Mesendoderm (in vitro differentiated cells): Measurements from ENCODE around the gene METTL24.

ENCODE experiments used
- DNase-seq: peaks from one replicate; pipeline ENCODE4 v3.0.0; 2013
- H2AK5ac ChIP-seq: 2 replicates; pipeline ENCODE4 v1.6.1; 2013; ENCODE audit warnings: low read length, inconsistent platforms
- H2BK120ac ChIP-seq: 2 replicates; pipeline ENCODE4 v1.6.1; 2013; ENCODE audit warnings: low read depth, mild to moderate bottlenecking, low read length, moderate library complexity, mixed read lengths
- H2BK15ac ChIP-seq: replicated peaks from 2 replicates; pipeline ENCODE4 v1.6.1; 2013; ENCODE audit warnings: low read depth, mild to moderate bottlenecking, moderate library complexity
- H2BK5ac ChIP-seq: 2 replicates; pipeline ENCODE4 v1.6.1; 2013; ENCODE audit warnings: low read length, inconsistent platforms
- H3K18ac ChIP-seq: 2 replicates; pipeline ENCODE4 v1.6.1; 2013; ENCODE audit warnings: mild to moderate bottlenecking, low read length, mixed read lengths
- H3K23ac ChIP-seq: one replicate; pipeline ENCODE4 v1.6.1; 2013; ENCODE audit warnings: low read length
- H3K27ac ChIP-seq: 2 replicates; pipeline ENCODE4 v1.5.1; 2013; ENCODE audit warnings: low read depth, mild to moderate bottlenecking, inconsistent platforms, low read length, moderate library complexity
- H3K27me3 ChIP-seq: 2 replicates; pipeline ENCODE4 v1.6.1; 2013; ENCODE audit warnings: low read length, control low read depth, mild to moderate bottlenecking, inconsistent platforms; ENCODE audit not compliant: insufficient read depth, poor library complexity
- H3K36me3 ChIP-seq: 2 replicates; pipeline ENCODE4 v1.6.1; 2013; ENCODE audit warnings: low read length, inconsistent platforms; ENCODE audit not compliant: control insufficient read depth, insufficient read depth
- H3K4ac ChIP-seq: one replicate; pipeline ENCODE4 v1.6.1; 2013; ENCODE audit warnings: low read depth, mild to moderate bottlenecking, low read length, moderate library complexity
- H3K4me1 ChIP-seq: 2 replicates; pipeline ENCODE4 v1.6.1; 2013; ENCODE audit warnings: low read depth, low read length, inconsistent platforms; ENCODE audit not compliant: control insufficient read depth
- H3K4me2 ChIP-seq: 2 replicates; pipeline ENCODE4 v1.6.1; 2013; ENCODE audit warnings: low read length
- H3K4me3 ChIP-seq: 2 replicates; pipeline ENCODE4 v1.5.1; 2013; ENCODE audit warnings: mild to moderate bottlenecking, low read length
- H3K56ac ChIP-seq: one replicate; pipeline ENCODE4 v1.6.1; 2013; ENCODE audit warnings: low read length
- H3K79me1 ChIP-seq: 2 replicates; pipeline ENCODE4 v1.6.1; 2013; ENCODE audit warnings: low read length, inconsistent platforms
- H3K79me2 ChIP-seq: 2 replicates; pipeline ENCODE4 v1.6.1; 2013; ENCODE audit warnings: mild to moderate bottlenecking, low read length; ENCODE audit not compliant: control insufficient read depth, insufficient read depth
- H3K9ac ChIP-seq: 2 replicates; pipeline ENCODE4 v1.6.1; 2013; ENCODE audit warnings: low read length, inconsistent platforms
- H4K5ac ChIP-seq: one replicate; pipeline ENCODE4 v1.6.1; 2013; ENCODE audit warnings: low read length
- H4K8ac ChIP-seq: one replicate; pipeline ENCODE4 v1.6.1; 2013; ENCODE audit warnings: low read depth, mild to moderate bottlenecking, control low read depth, low read length, moderate library complexity
- WGBS: extraction: QIAGEN DNeasy Blood & Tissue Kit; methylation state at CpG from one replicate; pipeline ENCODE4 v1.1.7; 2013; ENCODE audit warnings: low lambda C conversion rate, missing lambda C conversion rate; ENCODE audit not compliant: insufficient coverage; ENCODE audit errors: extremely low coverage; 5-methylcytosine and 5-hydroxymethylcytosine counted together

METTL24 gene

DNA sequence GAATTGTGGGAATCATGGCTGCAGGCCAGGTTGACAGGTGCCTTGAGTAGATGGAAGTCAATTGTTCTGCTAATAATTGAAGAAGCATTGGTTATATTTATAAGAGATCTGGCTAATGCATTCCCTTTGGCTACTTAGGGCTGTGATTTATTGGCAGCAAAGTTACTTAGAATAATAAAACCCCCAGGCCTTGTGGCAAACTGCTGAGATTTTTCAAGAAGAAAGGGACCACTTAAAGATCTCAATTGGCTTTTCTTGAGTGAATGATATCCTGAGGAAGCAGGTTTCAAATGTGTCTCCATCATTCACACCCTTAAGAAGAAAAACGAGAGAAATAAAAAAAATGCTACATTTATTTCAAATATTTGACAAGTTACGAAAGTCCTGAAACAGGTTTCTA, 29.8 kb upstream of the METTL24 start:
- H2BK5ac ChIP-seq: no peak overlapping the region
- no peak overlapping the region for H2BK15ac ChIP-seq
- H3K4me1 ChIP-seq: no peaks in the 10 kb centered on the region
- no peak overlapping the region for H3K18ac ChIP-seq
- H3K27ac ChIP-seq: no peak overlapping the region
- H3K9ac ChIP-seq: no peak overlapping the region
- H2BK120ac ChIP-seq: no peak overlapping the region
- no peak overlapping the region for H3K56ac ChIP-seq
- H4K8ac ChIP-seq: no peak overlapping the region
- H3K79me1 ChIP-seq: no peaks in the 10 kb centered on the region
- H3K23ac ChIP-seq: no peak overlapping the region
- no CpG with 5 or more reads among the region's 2 CpGs for WGBS
- no peaks in the 10 kb centered on the region for H3K36me3 ChIP-seq
- no peak overlapping the region for H4K5ac ChIP-seq
- no peaks in the 10 kb centered on the region for H3K79me2 ChIP-seq
- H3K4me2 ChIP-seq: no peak overlapping the region
- H3K4me3 ChIP-seq: no peak overlapping the region
- H2AK5ac ChIP-seq: no peak overlapping the region
- DNase-seq: no peak
- H3K27me3 ChIP-seq: no peaks in the 10 kb centered on the region
- H3K4ac ChIP-seq: no peak overlapping the region

GRCh38 chr6:110385458-110385863, 27.3 kb upstream of the METTL24 start:
- Histone ChIP-seq H3K4me2 (no peak overlapping the region), H2BK15ac (no peak overlapping the region)

GRCh38 chr6:110378552-110378951, 20.4 kb upstream of the METTL24 start:
- Histone ChIP-seq H3K27me3 (no peaks in the 10 kb centered on the region), H4K8ac (no peak overlapping the region), H3K9ac (no peak overlapping the region), H3K4me3 (no peak overlapping the region), H3K36me3 (no peaks in the 10 kb centered on the region), H2BK120ac (no peak overlapping the region), H2AK5ac (no peak overlapping the region), H3K79me1 (no peaks in the 10 kb centered on the region), H3K4me2 (no peak overlapping the region), H3K27ac (no peak overlapping the region), H3K23ac (no peak overlapping the region), H3K56ac (no peak overlapping the region), H2BK5ac (no peak overlapping the region), H3K18ac (no peak overlapping the region), H3K4me1 (no peaks in the 10 kb centered on the region), H4K5ac (no peak overlapping the region), H2BK15ac (no peak overlapping the region), H3K79me2 (no peaks in the 10 kb centered on the region), H3K4ac (no peak overlapping the region)
- no CpG with 5 or more reads among the region's 9 CpGs for WGBS
- DNase-seq: peak; percentile 57

More at GRCh38 chr6:110385458-110385863, 27.3 kb upstream of the METTL24 start:
- no peak overlapping the region for H4K8ac ChIP-seq
- H2AK5ac ChIP-seq: no peak overlapping the region
- no peak overlapping the region for H3K4me3 ChIP-seq
- DNase-seq: no peak
- H3K9ac ChIP-seq: no peak overlapping the region
- no peaks in the 10 kb centered on the region for H3K36me3 ChIP-seq
- no CpG with 5 or more reads among the region's 1 CpG for WGBS
- H3K27ac ChIP-seq: no peak overlapping the region
- no peak overlapping the region for H3K4ac ChIP-seq
- no peak overlapping the region for H3K56ac ChIP-seq
- no peak overlapping the region for H4K5ac ChIP-seq
- no peak overlapping the region for H3K23ac ChIP-seq
- no peak overlapping the region for H2BK120ac ChIP-seq
- H3K79me2 ChIP-seq: no peaks in the 10 kb centered on the region
- no peaks in the 10 kb centered on the region for H3K79me1 ChIP-seq
- no peak overlapping the region for H3K18ac ChIP-seq
- H3K27me3 ChIP-seq: no peaks in the 10 kb centered on the region
- H2BK5ac ChIP-seq: no peak overlapping the region
- no peaks in the 10 kb centered on the region for H3K4me1 ChIP-seq

DNA sequence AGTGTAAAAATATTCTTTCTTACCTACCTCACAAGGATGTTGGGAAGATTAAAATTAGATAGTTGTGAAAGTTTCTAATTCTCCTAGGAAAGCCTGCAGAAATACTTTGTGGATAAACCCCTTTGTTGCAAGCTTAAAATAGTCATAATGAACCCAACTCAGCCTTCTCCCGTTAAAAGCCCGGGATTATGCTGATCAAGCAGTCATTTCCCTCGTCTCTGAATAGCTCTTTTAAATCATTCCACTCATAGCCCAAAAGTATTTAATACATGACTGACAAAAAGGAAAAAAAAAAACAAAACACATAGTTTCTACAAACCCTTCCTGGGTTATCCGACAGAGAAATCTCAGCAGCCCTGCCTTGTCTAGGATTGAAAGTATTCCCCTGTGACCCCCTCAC, 10.9 kb upstream of the METTL24 start:
- Histone ChIP-seq H3K4me2 (no peak overlapping the region), H3K79me2 (no peaks in the 10 kb centered on the region), H4K8ac (no peak overlapping the region), H3K36me3 (no peaks in the 10 kb centered on the region), H3K9ac (no peak overlapping the region), H3K27ac (no peak overlapping the region), H3K27me3 (no peaks in the 10 kb centered on the region), H3K56ac (no peak overlapping the region), H3K79me1 (no peaks in the 10 kb centered on the region), H2BK5ac (no peak overlapping the region), H3K23ac (no peak overlapping the region), H3K4ac (no peak overlapping the region), H3K18ac (no peak overlapping the region), H2AK5ac (no peak overlapping the region), H3K4me3 (no peak overlapping the region), H2BK120ac (no peak overlapping the region), H2BK15ac (no peak overlapping the region), H3K4me1 (no peaks in the 10 kb centered on the region), H4K5ac (no peak overlapping the region)
- no CpG with 5 or more reads among the region's 4 CpGs for WGBS
- DNase-seq: no peak

DNA sequence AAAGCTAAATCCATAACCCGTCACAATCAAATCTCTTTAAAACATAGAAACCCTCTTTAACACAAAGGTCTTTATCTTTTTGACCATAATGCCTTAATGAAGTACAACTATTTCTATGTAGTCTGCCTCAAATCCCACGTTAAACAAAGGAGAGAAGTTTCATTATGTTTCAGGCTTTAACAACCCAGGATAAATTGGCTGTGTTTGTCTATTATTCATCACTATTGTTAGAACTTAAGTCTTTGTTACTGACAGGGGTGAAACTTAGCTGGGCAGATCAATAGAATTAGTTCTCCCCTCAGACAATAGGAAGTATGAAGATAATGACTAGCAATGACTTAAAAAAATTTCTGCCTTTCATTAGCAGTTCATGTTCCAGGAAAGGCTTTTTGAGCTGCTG, 10.1 kb upstream of the METTL24 start:
- no peaks in the 10 kb centered on the region for H3K36me3 ChIP-seq
- H3K23ac ChIP-seq: no peak overlapping the region
- H2BK120ac ChIP-seq: no peak overlapping the region
- no peak overlapping the region for H2BK15ac ChIP-seq
- no peak overlapping the region for H2AK5ac ChIP-seq
- no peak overlapping the region for H4K5ac ChIP-seq
- H3K4me1 ChIP-seq: no peaks in the 10 kb centered on the region
- H3K4me3 ChIP-seq: no peak overlapping the region
- no peak overlapping the region for H2BK5ac ChIP-seq
- no peak for DNase-seq
- no peak overlapping the region for H3K9ac ChIP-seq
- H3K27me3 ChIP-seq: no peaks in the 10 kb centered on the region
- H3K79me2 ChIP-seq: no peaks in the 10 kb centered on the region
- no peak overlapping the region for H3K27ac ChIP-seq
- H3K18ac ChIP-seq: no peak overlapping the region
- no peak overlapping the region for H3K4ac ChIP-seq
- no peak overlapping the region for H4K8ac ChIP-seq
- H3K56ac ChIP-seq: no peak overlapping the region
- H3K79me1 ChIP-seq: no peaks in the 10 kb centered on the region
- no peak overlapping the region for H3K4me2 ChIP-seq
- WGBS: 100% methylated on average over 1 of the region's 2 CpGs

GRCh38 chr6:110367825-110368224, 9.7 kb upstream of the METTL24 start:
- no peaks in the 10 kb centered on the region for H3K27me3 ChIP-seq
- H3K4me2 ChIP-seq: no peak overlapping the region
- H3K18ac ChIP-seq: no peak overlapping the region
- H2BK15ac ChIP-seq: no peak overlapping the region
- no peak overlapping the region for H3K4me3 ChIP-seq
- no peak overlapping the region for H2BK120ac ChIP-seq
- no peak overlapping the region for H4K8ac ChIP-seq
- no CpG with 5 or more reads among the region's 1 CpG for WGBS
- H3K36me3 ChIP-seq: no peaks in the 10 kb centered on the region
- no peak overlapping the region for H3K9ac ChIP-seq
- no peak overlapping the region for H3K56ac ChIP-seq
- H2AK5ac ChIP-seq: no peak overlapping the region
- no peak overlapping the region for H2BK5ac ChIP-seq
- H3K23ac ChIP-seq: no peak overlapping the region
- DNase-seq: no peak
- no peaks in the 10 kb centered on the region for H3K79me1 ChIP-seq
- H3K27ac ChIP-seq: no peak overlapping the region
- no peaks in the 10 kb centered on the region for H3K4me1 ChIP-seq
- no peaks in the 10 kb centered on the region for H3K79me2 ChIP-seq
- no peak overlapping the region for H4K5ac ChIP-seq
- no peak overlapping the region for H3K4ac ChIP-seq
